ENCODE data around the gene FBH1.
"Not testable (repeated sequence)": the region's sequence is repeated elsewhere in the genome, so short reads cannot be mapped to it uniquely, and the experiment has no call there.

FBH1 gene

DNA sequence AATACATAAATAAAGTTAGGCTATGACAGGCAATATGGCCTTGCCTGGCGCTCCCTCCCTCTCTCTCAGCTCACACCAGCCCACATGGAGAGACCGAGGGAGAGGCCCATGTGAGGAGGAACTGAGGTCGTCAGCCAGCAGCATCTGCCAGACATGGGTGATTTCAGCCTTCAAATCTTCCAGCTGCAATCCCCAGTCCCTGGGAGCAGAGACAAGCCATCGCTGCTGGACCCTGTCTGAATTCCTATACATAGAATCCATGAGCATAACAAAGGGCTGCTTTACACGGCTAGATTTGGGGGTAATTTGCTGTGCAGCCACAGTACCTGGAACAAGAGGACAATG is 35.9 kb upstream of the FBH1 start:
- TF ChIP-seq, protein P1, sequence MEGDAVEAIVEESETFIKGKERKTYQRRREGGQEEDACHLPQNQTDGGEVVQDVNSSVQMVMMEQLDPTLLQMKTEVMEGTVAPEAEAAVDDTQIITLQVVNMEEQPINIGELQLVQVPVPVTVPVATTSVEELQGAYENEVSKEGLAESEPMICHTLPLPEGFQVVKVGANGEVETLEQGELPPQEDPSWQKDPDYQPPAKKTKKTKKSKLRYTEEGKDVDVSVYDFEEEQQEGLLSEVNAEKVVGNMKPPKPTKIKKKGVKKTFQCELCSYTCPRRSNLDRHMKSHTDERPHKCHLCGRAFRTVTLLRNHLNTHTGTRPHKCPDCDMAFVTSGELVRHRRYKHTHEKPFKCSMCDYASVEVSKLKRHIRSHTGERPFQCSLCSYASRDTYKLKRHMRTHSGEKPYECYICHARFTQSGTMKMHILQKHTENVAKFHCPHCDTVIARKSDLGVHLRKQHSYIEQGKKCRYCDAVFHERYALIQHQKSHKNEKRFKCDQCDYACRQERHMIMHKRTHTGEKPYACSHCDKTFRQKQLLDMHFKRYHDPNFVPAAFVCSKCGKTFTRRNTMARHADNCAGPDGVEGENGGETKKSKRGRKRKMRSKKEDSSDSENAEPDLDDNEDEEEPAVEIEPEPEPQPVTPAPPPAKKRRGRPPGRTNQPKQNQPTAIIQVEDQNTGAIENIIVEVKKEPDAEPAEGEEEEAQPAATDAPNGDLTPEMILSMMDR (IDR thresholded peaks at IDR 0.05), result no peak
- no peaks in the 10 kb centered on the region for H3K36me3 Mint-ChIP-seq (ENCODE audit: low read depth)
- no peak overlapping the region for H3K27ac Mint-ChIP-seq
- H3K9me3 Mint-ChIP-seq, result no peaks in the 10 kb centered on the region
- peaks cover 7% of the 10 kb centered on the region for H3K27me3 Mint-ChIP-seq (ENCODE audit: low read depth, poor library complexity)
- DNase-seq, result no peak
- H3K4me1 Mint-ChIP-seq, result peaks cover 22% of the 10 kb centered on the region
- H3K4me3 Mint-ChIP-seq, result no peak overlapping the region

DNA sequence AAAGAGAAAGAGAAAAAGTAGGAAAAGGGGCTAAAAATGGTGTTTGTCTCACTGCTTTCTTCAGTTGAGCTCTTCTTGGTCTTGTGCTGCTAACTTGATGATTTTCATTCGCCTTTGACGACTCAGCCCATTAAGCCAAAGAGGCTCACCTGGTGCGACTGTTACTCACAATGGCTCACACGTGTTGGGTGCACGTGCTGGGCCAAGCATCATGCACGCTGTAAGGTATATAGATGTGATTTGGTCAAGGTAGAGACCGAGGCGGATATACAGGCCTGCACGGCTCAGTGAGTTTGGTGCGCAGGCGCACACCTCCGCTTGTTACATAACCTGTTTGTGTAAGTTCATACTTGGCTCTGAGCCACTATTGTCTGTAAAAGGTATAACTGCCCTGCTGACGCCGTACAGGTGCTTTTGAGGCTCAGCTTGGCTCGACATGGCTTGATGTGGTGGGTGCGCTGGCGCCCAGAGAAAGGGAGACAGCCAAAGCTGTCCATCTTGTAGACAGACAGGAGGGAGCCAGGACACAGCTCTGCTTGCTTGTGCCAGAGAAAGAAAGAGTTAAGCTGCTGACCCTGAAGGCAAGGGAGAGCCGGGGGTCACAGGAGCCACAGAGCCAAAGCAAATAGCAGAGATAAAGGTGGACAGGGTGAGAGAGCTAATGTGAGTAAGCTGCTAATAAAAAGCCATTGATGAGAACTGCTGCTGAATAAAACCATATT is 33.9 kb upstream of the FBH1 start:
- DNase-seq, result no peak

GRCh38 chr10:5856701-5857004 is 33.4 kb upstream of the FBH1 start:
- no peak for DNase-seq
- Mint-ChIP-seq H3K9me3 (no peaks in the 10 kb centered on the region), H3K27me3 (ENCODE audit: low read depth, poor library complexity) (peaks cover 7% of the 10 kb centered on the region), H3K4me1 (peaks cover 22% of the 10 kb centered on the region), H3K36me3 (ENCODE audit: low read depth) (peaks cover 11% of the 10 kb centered on the region), H3K4me3 (no peak overlapping the region), H3K27ac (no peak overlapping the region)
- TF ChIP-seq, protein P1 (IDR thresholded peaks at IDR 0.05), result no peak

More for the DNA sequence above, 33.9 kb upstream of the FBH1 start:
- Mint-ChIP-seq H3K4me3 (no peak overlapping the region), H3K4me1 (peaks cover 22% of the 10 kb centered on the region), H3K9me3 (no peaks in the 10 kb centered on the region), H3K27ac (peak overlapping the region; percentile 46), H3K27me3 (ENCODE audit: low read depth, poor library complexity) (peaks cover 7% of the 10 kb centered on the region), H3K36me3 (ENCODE audit: low read depth) (peaks cover 6% of the 10 kb centered on the region)
- TF ChIP-seq, protein P1 (IDR thresholded peaks at IDR 0.05), result no peak

GRCh38 chr10:5858811-5859210 is 31.2 kb upstream of the FBH1 start:
- peaks cover 31% of the 10 kb centered on the region for H3K36me3 Mint-ChIP-seq (ENCODE audit: low read depth)
- H3K9me3 Mint-ChIP-seq, result peaks cover 4% of the 10 kb centered on the region
- H3K27ac Mint-ChIP-seq, result no peak overlapping the region
- H3K27me3 Mint-ChIP-seq (ENCODE audit: low read depth, poor library complexity), result peaks cover 7% of the 10 kb centered on the region
- H3K4me3 Mint-ChIP-seq, result no peak overlapping the region
- no peak for DNase-seq
- H3K4me1 Mint-ChIP-seq, result peaks cover 23% of the 10 kb centered on the region
- TF ChIP-seq, protein P1 (IDR thresholded peaks at IDR 0.05), result no peak

DNA sequence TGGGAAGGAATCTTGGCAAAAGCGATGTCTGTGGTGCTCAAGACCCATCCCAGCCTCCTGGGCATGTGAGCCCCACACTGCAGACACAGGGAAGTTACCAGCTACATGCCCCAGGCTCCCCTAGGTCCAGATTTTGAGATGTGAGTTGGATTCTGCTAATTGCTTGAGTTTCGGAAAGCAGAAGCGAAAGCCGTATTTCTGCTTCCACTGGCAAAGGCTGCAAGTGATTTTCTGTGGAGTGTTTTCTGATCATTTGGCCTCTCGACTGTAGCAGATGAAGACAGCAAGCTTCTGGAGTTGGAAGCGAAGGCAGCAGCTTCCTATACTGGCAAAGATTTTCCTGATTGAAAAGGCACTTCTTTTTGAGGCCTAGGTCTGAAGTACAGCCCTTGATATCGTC is 30.0 kb upstream of the FBH1 start:
- Mint-ChIP-seq H3K36me3 (ENCODE audit: low read depth) (peaks cover 43% of the 10 kb centered on the region), H3K27me3 (ENCODE audit: low read depth, poor library complexity) (peaks cover 7% of the 10 kb centered on the region), H3K27ac (peak overlapping the region; percentile 69), H3K4me1 (peaks cover 19% of the 10 kb centered on the region), H3K9me3 (peaks cover 11% of the 10 kb centered on the region), H3K4me3 (no peak overlapping the region)
- TF ChIP-seq, protein P1 (IDR thresholded peaks at IDR 0.05), result no peak
- DNase-seq, result no peak

- Mint-ChIP-seq H3K27ac (no peak overlapping the region), H3K4me3 (no peak overlapping the region), H3K27me3 (ENCODE audit: low read depth, poor library complexity) (peaks cover 6% of the 10 kb centered on the region), H3K4me1 (peaks cover 7% of the 10 kb centered on the region), H3K36me3 (ENCODE audit: low read depth) (peaks cover 59% of the 10 kb centered on the region), H3K9me3 (peaks cover 15% of the 10 kb centered on the region)
- DNase-seq, result no peak
- TF ChIP-seq, protein P1 (IDR thresholded peaks at IDR 0.05), result no peak
Measured at GRCh38 chr10:5862360-5862961, 27.6 kb upstream of the FBH1 start.

DNA sequence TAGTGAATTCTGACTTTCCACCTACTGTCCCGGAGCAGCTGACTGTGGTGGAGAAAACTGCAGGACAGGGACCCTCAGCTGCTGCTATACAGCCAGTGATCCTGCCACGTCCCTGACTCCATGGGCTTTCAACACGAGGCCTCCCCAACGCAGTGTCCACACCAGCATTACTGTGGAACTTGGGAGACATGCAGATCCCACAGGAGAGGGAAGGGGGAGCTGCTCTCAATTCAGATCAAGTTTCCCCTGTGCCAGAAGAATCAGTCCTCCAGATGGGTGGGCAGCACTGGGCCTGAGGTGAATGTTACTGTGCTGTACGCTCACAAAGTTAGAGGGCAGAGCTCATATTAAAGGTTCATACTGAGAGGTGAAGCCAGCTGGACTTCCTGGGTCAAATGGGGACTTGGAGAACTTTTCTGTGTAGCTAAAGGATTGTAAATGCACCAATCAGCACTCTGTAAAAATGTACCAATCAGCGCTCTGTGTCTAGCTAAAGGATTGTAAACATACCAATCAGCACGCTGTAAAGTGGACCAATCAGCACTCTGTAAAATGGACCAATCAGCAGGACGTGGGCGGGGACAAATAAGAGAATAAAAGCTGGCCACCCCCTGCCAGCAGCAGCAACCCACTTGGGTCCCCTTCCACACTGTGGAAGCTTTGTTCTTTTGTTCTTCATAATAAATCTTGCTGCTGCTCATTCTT is 26.9 kb upstream of the FBH1 start:
- not testable (repeated sequence) for H3K27ac Mint-ChIP-seq; H3K4me3 Mint-ChIP-seq; H3K27me3 Mint-ChIP-seq (ENCODE audit: low read depth, poor library complexity); DNase-seq; H3K4me1 Mint-ChIP-seq
- Mint-ChIP-seq H3K9me3 (peaks cover 22% of the 10 kb centered on the region), H3K36me3 (ENCODE audit: low read depth) (peaks cover 66% of the 10 kb centered on the region)

DNA sequence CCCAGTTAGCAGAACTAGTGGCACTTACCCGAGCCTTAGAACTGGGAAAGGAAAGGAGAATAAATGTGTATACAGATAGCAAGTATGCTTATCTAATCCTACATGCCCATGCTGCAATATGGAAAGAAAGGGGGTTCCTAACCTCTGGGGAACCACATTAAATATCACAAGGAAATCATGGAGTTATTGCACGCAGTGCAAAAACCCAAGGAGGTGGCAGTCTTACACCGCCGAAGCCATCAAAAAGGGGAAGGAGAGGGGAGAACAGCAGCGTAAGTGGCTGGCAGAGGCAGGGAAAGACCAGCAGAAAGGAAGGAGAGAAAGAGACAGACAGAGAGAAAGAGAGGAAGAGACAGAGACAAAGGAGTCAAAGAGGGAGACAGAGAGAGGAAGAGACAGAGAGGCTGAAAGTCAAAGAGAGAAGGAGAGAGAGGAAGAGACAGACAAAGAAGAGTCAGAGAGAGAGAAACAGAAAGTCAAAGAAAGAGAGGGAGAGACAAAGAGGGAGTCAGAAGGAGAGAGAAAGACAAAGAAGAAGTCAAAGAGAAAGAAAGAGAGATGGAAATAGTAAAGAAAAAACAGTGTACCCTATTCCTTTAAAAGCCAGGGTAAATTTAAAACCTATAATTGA is 23.5 kb upstream of the FBH1 start:
- H3K4me3 Mint-ChIP-seq, DNase-seq, H3K27ac Mint-ChIP-seq: not testable (repeated sequence)

More for the DNA sequence above, 23.5 kb upstream of the FBH1 start:
- H3K27me3 Mint-ChIP-seq (ENCODE audit: low read depth, poor library complexity); H3K4me1 Mint-ChIP-seq: not testable (repeated sequence)
- Mint-ChIP-seq H3K9me3 (peaks cover 42% of the 10 kb centered on the region), H3K36me3 (ENCODE audit: low read depth) (peaks cover 82% of the 10 kb centered on the region)
